ENCODE measurements around the gene OSBPL6. TPM values are rescaled to one million over a fixed set of nuclear protein-coding genes. Genes with fewer than 3 reads are reported as not detected.

OSBPL6 gene
- total RNA-seq, 1 experiment from 2014 or later, result 11.6 TPM

- Histone ChIP-seq H3K9me3 (ENCODE audit: control insufficient read depth in 1 of 2, insufficient read depth in 1 of 2, low read depth in 1 of 2, low read length in 2 of 2) (no peaks in the 10 kb centered on the region), H3K4me1 (ENCODE audit: control insufficient read depth in 1 of 2, insufficient read depth in 2 of 2, low read length in 2 of 2) (no peaks in the 10 kb centered on the region), H3K27ac (ENCODE audit: low read depth, low read length) (no peak overlapping the region), H2AFZ (ENCODE audit: low read depth, low read length, poor library complexity, severe bottlenecking) (no peak overlapping the region), H3K9ac (ENCODE audit: low read length) (no peak overlapping the region), H3K27me3 (ENCODE audit: insufficient read depth, low read length) (no peaks in the 10 kb centered on the region), H4K20me1 (ENCODE audit: insufficient read depth) (no peaks in the 10 kb centered on the region), H3K4me2 (ENCODE audit: low read length) (no peak overlapping the region), H3K79me2 (ENCODE audit: insufficient read depth, low read length) (no peaks in the 10 kb centered on the region), H3K4me3 (replicated peaks in 1 of 2; ENCODE audit: low read depth in 1 of 2, low read length in 2 of 2) (no peak overlapping the region), H3K9me2 (ENCODE audit: insufficient read depth) (no peaks in the 10 kb centered on the region), H3K36me3 (ENCODE audit: control insufficient read depth in 1 of 2, insufficient read depth in 2 of 2, low read length in 2 of 2) (no peaks in the 10 kb centered on the region)
- CTCF ChIA-PET, result no interaction called here
- DNase-seq (ENCODE audit: low read depth, low spot score), result no peak
- no TSS peak for BruUV-seq (replicated peaks)
- intact Hi-C loops (cut with micrococcal nuclease), result no loop called here
- TF ChIP-seq FOSL1 (IDR thresholded peaks at IDR 0.05; ENCODE audit: low read depth) (no peak), REST (IDR thresholded peaks at IDR 0.05; ENCODE audit: low read depth) (no peak), JUND (IDR thresholded peaks at IDR 0.05) (no peak), CEBPB (IDR thresholded peaks at IDR 0.05; ENCODE audit: low read depth) (no peak), ELF1 (IDR thresholded peaks at IDR 0.05; ENCODE audit: borderline replicate concordance, low read depth) (no peak), POLR2A (IDR thresholded peaks at IDR 0.05; ENCODE audit: borderline replicate concordance, extremely low read depth, insufficient read depth, insufficient read length) (no peak), YY1 (IDR thresholded peaks at IDR 0.05; ENCODE audit: extremely low read depth, insufficient replicate concordance, low read depth, low read length) (no peak), RAD21 (IDR thresholded peaks at IDR 0.05; ENCODE audit: low read depth) (no peak), SP1 (IDR thresholded peaks at IDR 0.05; ENCODE audit: low read depth) (no peak), POLR2AphosphoS5 (IDR thresholded peaks at IDR 0.05; ENCODE audit: low read depth, low read length) (no peak), EZH2phosphoT487 (IDR thresholded peaks at IDR 0.05; ENCODE audit: borderline replicate concordance) (no peak), SIN3A (IDR thresholded peaks at IDR 0.05; ENCODE audit: low read depth) (no peak), ZFX (IDR thresholded peaks at IDR 0.05) (no peak), ZNF274 (IDR thresholded peaks at IDR 0.05; ENCODE audit: low read depth, low read length) (no peak), SRF (IDR thresholded peaks at IDR 0.05; ENCODE audit: low read depth) (no peak)
- TF ChIP-seq, protein P1, sequence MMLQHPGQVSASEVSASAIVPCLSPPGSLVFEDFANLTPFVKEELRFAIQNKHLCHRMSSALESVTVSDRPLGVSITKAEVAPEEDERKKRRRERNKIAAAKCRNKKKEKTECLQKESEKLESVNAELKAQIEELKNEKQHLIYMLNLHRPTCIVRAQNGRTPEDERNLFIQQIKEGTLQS (IDR thresholded peaks at IDR 0.05), result no peak
- TF ChIP-seq, protein P2, sequence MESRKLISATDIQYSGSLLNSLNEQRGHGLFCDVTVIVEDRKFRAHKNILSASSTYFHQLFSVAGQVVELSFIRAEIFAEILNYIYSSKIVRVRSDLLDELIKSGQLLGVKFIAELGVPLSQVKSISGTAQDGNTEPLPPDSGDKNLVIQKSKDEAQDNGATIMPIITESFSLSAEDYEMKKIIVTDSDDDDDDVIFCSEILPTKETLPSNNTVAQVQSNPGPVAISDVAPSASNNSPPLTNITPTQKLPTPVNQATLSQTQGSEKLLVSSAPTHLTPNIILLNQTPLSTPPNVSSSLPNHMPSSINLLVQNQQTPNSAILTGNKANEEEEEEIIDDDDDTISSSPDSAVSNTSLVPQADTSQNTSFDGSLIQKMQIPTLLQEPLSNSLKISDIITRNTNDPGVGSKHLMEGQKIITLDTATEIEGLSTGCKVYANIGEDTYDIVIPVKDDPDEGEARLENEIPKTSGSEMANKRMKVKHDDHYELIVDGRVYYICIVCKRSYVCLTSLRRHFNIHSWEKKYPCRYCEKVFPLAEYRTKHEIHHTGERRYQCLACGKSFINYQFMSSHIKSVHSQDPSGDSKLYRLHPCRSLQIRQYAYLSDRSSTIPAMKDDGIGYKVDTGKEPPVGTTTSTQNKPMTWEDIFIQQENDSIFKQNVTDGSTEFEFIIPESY (IDR thresholded peaks at IDR 0.05; ENCODE audit: extremely low read depth, insufficient replicate concordance, low read length), result no peak
- no peak for ATAC-seq
- RAD21 ChIA-PET (ENCODE audit: low non-redundant PET in 1 of 2, low total read pairs in 2 of 2, uncharacterized antibody in 2 of 2, unreplicated experiment in 2 of 2), result no interaction called here
- POLR2A ChIA-PET, result no interaction called here
These were observed 197.9 kb downstream of the OSBPL6 start for GRCh38 chr2:178392215-178392614.

Data from HCT116 (cell line).